Erythroblast (primary cell): ENCODE data around the gene GTF3C4.

Experiments
- DNase-seq, 2 experiments: peaks; one replicate each; lab custom pipeline; 2025; lab: John Stamatoyannopoulos, UW
- GATA1 ChIP-seq: IDR thresholded peaks from 2 replicates; pipeline ENCODE4 v1.6.1; 2011; ENCODE audit warnings: low read depth, mild to moderate bottlenecking, control low read depth, low read length, moderate library complexity
- POLR2A ChIP-seq: IDR thresholded peaks from 2 replicates; pipeline ENCODE4 v1.6.1; 2011; ENCODE audit warnings: mild to moderate bottlenecking, low read length

GTF3C4 gene, protein sequence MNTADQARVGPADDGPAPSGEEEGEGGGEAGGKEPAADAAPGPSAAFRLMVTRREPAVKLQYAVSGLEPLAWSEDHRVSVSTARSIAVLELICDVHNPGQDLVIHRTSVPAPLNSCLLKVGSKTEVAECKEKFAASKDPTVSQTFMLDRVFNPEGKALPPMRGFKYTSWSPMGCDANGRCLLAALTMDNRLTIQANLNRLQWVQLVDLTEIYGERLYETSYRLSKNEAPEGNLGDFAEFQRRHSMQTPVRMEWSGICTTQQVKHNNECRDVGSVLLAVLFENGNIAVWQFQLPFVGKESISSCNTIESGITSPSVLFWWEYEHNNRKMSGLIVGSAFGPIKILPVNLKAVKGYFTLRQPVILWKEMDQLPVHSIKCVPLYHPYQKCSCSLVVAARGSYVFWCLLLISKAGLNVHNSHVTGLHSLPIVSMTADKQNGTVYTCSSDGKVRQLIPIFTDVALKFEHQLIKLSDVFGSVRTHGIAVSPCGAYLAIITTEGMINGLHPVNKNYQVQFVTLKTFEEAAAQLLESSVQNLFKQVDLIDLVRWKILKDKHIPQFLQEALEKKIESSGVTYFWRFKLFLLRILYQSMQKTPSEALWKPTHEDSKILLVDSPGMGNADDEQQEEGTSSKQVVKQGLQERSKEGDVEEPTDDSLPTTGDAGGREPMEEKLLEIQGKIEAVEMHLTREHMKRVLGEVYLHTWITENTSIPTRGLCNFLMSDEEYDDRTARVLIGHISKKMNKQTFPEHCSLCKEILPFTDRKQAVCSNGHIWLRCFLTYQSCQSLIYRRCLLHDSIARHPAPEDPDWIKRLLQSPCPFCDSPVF

GRCh38 chr9:132670457-132671391, at the start of gene GTF3C4:
GTF3C4 (plus strand) TSS chr9:132670464; CDS start chr9:132670599, 135 bp downstream.
- DNase-seq: peak; percentile 85 to 90
- no peak for TF ChIP-seq GATA1
- peak; percentile 26 for TF ChIP-seq POLR2A

DNA sequence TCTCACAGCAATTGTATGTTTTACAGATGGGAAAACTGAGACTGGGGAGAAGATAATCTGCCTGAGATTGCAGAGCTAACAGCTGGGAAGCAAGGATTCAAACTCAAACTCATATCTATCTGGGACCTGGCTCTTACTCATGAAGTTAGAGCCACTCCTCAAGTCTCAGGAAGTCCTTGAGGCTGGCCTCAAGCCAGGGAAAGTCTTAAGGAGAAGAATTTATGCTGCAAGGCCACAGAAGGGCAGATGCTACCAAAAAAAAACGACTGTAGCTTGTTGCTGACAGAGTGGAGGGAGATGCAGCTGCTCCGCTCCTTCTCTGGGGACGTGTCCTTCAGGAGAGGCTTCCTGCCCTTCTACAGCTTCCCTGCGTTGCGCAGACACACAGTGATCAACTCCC, 48.1 kb upstream of the GTF3C4 start:
- TF ChIP-seq POLR2A: no peak
- TF ChIP-seq GATA1: no peak

GRCh38 chr9:132626285-132626684, 44.0 kb upstream of the GTF3C4 start:
- TF ChIP-seq GATA1: no peak
- TF ChIP-seq POLR2A: no peak

More for the DNA sequence above, 48.1 kb upstream of the GTF3C4 start:
- DNase-seq: peak; percentile 7 to 9

DNA sequence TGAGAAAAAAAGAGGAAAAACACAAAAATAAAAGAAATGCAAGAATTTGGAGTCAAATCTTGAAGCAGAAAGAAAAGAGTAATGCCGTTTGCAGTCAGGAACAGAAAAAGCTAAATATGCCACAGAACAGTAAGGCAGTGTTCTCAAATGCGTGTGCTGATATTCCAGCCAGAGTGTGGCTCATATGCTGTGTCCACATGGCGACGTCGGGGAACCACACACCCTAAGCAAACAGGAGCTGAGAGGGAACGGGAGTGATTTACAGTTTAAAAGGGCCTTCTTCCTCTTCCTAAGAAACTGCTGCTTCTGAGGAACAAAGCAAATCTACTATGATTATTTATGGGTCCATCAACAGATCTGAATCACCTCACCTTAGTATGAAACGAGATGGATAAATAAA, 43.2 kb upstream of the GTF3C4 start:
- TF ChIP-seq GATA1: no peak
- TF ChIP-seq POLR2A: no peak
- no peak for DNase-seq

More at GRCh38 chr9:132626285-132626684, 44.0 kb upstream of the GTF3C4 start:
- no peak for DNase-seq

- no peak for DNase-seq
- no peak for TF ChIP-seq POLR2A
- TF ChIP-seq GATA1: no peak
Measured at GRCh38 chr9:132627594-132627993, 42.7 kb upstream of the GTF3C4 start.

DNA sequence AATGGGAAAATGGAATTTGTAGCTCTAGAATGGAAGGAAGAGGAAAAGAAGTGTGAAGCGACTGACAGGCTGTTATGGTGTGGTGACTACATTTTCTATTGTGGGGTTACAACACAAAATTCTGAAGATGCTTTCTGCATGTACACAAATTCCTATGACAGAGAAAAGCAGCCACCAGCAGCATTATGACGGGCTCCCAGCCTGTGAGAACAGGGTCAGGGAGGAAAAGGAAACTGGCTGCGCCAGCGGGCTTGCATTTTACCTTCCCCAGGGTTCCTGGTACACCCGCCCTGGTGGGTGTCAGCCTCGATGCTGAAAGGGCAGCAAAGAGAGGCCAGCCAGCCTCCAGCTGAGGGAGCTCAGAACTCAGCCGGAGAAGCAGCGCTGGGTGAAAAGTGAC, 41.5 kb upstream of the GTF3C4 start:
- no peak for DNase-seq
- TF ChIP-seq GATA1: no peak
- no peak for TF ChIP-seq POLR2A

- no peak for DNase-seq
- TF ChIP-seq GATA1: no peak
Measured at GRCh38 chr9:132630116-132630515, 40.1 kb upstream of the GTF3C4 start.

GRCh38 chr9:132630811-132631210, 39.5 kb upstream of the GTF3C4 start:
- no peak for TF ChIP-seq GATA1
- TF ChIP-seq POLR2A: no peak
- no peak for DNase-seq

DNA sequence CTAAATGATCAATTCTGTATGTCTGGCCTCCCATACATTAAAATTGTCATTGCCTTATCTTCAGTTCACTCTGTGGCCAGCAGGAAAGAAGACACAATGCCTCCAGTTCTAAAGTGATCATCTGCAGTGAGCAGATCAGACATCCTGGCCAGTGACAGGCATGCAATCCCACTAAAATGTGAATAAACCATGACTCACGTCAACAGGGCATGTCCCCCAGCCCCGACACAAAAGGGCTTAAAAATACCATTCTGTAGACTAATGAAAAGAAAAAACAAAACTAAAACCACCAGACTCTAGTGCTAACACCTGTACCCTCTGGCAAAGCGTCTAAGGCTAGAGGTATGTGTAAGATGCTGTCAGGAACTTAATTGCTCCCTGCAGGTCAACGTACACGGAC, 39.0 kb upstream of the GTF3C4 start:
- DNase-seq: no peak
- no peak for TF ChIP-seq GATA1
- TF ChIP-seq POLR2A: no peak

DNA sequence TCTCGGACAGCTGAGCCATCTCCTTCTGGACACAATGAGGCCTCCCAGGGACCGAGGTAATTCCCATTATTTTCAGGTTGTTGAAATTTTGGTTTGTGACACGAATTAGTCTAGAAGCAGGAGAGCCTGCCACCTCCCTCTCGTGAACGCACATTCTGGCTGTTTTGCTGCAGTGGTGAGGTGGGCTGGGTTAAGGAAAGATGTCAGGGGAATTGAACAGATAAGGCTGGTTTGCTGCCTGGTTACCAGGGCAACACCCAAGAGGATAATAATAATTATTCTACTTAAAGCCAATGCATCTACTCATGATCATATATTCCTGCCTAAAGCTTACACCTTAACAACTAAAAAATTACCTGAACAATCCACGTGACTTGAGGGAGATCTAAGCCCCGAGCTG, 38.6 kb upstream of the GTF3C4 start:
- DNase-seq: peak; percentile 40 to 70
- no peak for TF ChIP-seq POLR2A
- no peak for TF ChIP-seq GATA1

GRCh38 chr9:132632413-132633129, 37.7 kb upstream of the GTF3C4 start:
- TF ChIP-seq GATA1 (no peak), POLR2A (no peak)
- no peak for DNase-seq

DNA sequence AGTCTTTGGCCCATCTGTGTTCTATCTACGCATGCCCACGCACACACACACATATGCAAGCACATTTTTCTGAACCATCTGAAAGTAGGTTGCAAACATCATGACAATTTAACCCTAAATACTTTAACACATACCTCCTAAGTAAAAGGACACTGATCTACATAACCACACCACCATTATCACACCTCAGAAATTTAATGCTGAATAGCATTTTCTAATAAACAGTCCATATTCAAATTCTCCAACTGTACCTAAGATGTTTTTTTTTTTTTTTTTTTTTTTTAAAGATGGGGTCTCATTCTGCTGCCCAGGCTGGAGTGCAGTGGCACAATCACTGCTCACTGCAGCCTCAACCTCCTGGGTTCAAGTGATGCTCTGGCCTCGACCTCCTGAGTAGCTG, 35.9 kb upstream of the GTF3C4 start:
- DNase-seq: no peak
- no peak for TF ChIP-seq POLR2A
- TF ChIP-seq GATA1: no peak
